PFSK-1 (cell line): ENCODE results near the gene GLRA1.

ENCODE experiments used
- POLR2AphosphoS5 ChIP-seq: IDR thresholded peaks from 2 replicates; pipeline ENCODE4 v1.6.1; 2012; ENCODE audit warnings: low read depth, mild to moderate bottlenecking, control low read depth, low read length, moderate library complexity
- TAF1 ChIP-seq: IDR thresholded peaks from 2 replicates; pipeline ENCODE4 v1.6.1; 2012; ENCODE audit warnings: low read length, control low read depth, borderline replicate concordance; ENCODE audit not compliant: insufficient read depth

DNA sequence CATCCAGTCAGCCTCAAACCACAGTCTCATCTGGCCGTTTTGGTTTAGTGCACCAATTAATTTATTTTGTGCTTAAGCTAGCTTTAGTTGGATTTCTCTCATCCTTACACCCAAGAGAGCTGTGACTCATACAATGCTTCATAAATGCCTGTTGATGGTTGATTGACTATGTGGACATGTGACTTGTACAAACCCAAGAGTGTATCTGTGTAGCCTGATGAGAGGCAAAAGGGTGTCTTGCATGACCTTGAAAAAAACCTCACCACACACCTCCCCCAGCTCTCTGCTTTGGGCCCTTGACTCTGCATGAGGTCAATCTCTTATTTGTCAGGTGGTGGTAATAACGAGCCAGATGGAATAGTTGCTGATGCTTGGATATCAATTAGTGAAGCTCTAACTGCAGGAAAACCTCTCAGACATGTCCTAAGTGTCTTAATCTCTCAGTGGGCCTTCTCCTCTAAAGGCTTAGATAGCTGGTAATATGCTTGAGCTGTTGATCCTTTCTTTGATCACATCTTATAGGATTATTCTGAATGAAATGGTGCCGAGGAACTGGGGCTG is 10.6 kb upstream of the GLRA1 start:
- TF ChIP-seq POLR2AphosphoS5 (no peak), TAF1 (no peak)
